CD4-positive, CD25-positive, alpha-beta regulatory T cell (primary cell): ENCODE measurements around the gene OR9Q1. TPM values are rescaled to one million over a fixed set of nuclear protein-coding genes. Genes with fewer than 3 reads are reported as not detected.

Source experiments
- ATAC-seq, 2 donors: fragments of 150-1000 bp; cut with Tn5 transposase; one replicate each; pipeline ENCODE4 v1.10.0; 2021; ENCODE audit warnings: low read depth in 2 of 2, moderate number of reproducible peaks in 2 of 2, moderate library complexity in 1 of 2
- DNase-seq, 3 donors: peaks; one replicate each; pipeline versions ENCODE4 v3.0.0 to v3.0.0-alpha.2; 2012 to 2022; ENCODE audit warnings: mixed read lengths in 1 of 3
- H3K27ac ChIP-seq: one replicate; pipeline ENCODE4 v1.7.0; 2013; ENCODE audit warnings: mild to moderate bottlenecking, low read length; ENCODE audit not compliant: insufficient read depth, poor library complexity, severe bottlenecking
- H3K27me3 ChIP-seq: one replicate; pipeline ENCODE4 v1.7.0; 2013; ENCODE audit warnings: low read length; ENCODE audit not compliant: control insufficient read depth, insufficient read depth
- H3K36me3 ChIP-seq: one replicate; pipeline ENCODE4 v1.7.0; 2013; ENCODE audit warnings: mild to moderate bottlenecking, low read length, moderate library complexity; ENCODE audit not compliant: control insufficient read depth, insufficient read depth
- H3K4me1 ChIP-seq: 2 replicates; pipeline ENCODE4 v1.7.0; 2013; ENCODE audit warnings: mild to moderate bottlenecking, low read length; ENCODE audit not compliant: insufficient read depth, control insufficient read depth, poor library complexity, severe bottlenecking
- H3K4me3 ChIP-seq: one replicate; pipeline ENCODE4 v1.7.0; 2013; ENCODE audit warnings: low read depth, mild to moderate bottlenecking, low read length, moderate library complexity
- H3K9me3 ChIP-seq, 2 experiments: 1 replicate in 1 of 2; 2 replicates in 1 of 2; pipeline ENCODE4 v1.7.0; 2013; ENCODE audit warnings: low read length in 2 of 2, mild to moderate bottlenecking in 1 of 2, moderate library complexity in 1 of 2; ENCODE audit not compliant: control insufficient read depth in 2 of 2
- H3K27ac Mint-ChIP-seq, 3 donors: one replicate each; pipeline ENCODE4 v1.8.0; 2020 to 2022; ENCODE audit warnings: mild to moderate bottlenecking in 3 of 3, mixed read lengths in 3 of 3, moderate library complexity in 2 of 3
- H3K27me3 Mint-ChIP-seq: one replicate; pipeline ENCODE4 v1.8.0; 2022; ENCODE audit warnings: mild to moderate bottlenecking, mixed read lengths
- H3K36me3 Mint-ChIP-seq: one replicate; pipeline ENCODE4 v1.8.0; 2020; ENCODE audit warnings: mixed read lengths
- H3K4me1 Mint-ChIP-seq, 4 donors: one replicate each; pipeline ENCODE4 v1.8.0; 2020 to 2022; ENCODE audit warnings: mixed read lengths in 4 of 4, mild to moderate bottlenecking in 1 of 4
- H3K4me3 Mint-ChIP-seq, 4 donors: one replicate each; pipeline ENCODE4 v1.8.0; 2020 to 2022; ENCODE audit warnings: mild to moderate bottlenecking in 4 of 4, mixed read lengths in 4 of 4, moderate library complexity in 3 of 4
- H3K9me3 Mint-ChIP-seq, 7 donors: one replicate each; pipeline ENCODE4 v1.8.0; 2020 to 2022; ENCODE audit warnings: mixed read lengths in 7 of 7, mild to moderate bottlenecking in 3 of 7, moderate library complexity in 2 of 7
- polyA plus RNA-seq, 4 donors: library from polyadenylated mRNA; unstranded; fragments of 300-500 nt; fragmentation: Illumina TruSeq; gene quantifications; one replicate each; pipeline ENCODE4 v1.2.3, GENCODE V29; 2021
- total RNA-seq: library from RNA; stranded (reverse); gene quantifications from one replicate; pipeline ENCODE4 v1.2.3, GENCODE V29; 2022

OR9Q1 gene
- total and polyA plus RNA-seq, 5 donors from 2014 or later, result not detected

- ATAC-seq (no peak), DNase-seq (no peak)
- Mint-ChIP-seq H3K4me3 (no peak overlapping the region), H3K27ac (no peak overlapping the region), H3K27me3 (peaks cover 7% of the 10 kb centered on the region), H3K36me3 (no peaks in the 10 kb centered on the region), H3K9me3 (peaks cover 0 to 1% (median 0%) of the 10 kb centered on the region in 7 donors), H3K4me1 (no peaks in the 10 kb centered on the region)
- no peaks in the 10 kb centered on the region for H3K36me3 ChIP-seq
- H3K4me1 ChIP-seq, result no peaks in the 10 kb centered on the region
- no peaks in the 10 kb centered on the region for H3K27me3 ChIP-seq
- H3K4me3 ChIP-seq, result no peak overlapping the region
- H3K27ac ChIP-seq, result no peak overlapping the region
- H3K9me3 ChIP-seq, result no peaks in the 10 kb centered on the region
These were observed 129.1 kb downstream of the OR9Q1 start for GRCh38 chr11:58152781-58153180.

- H3K27ac Mint-ChIP-seq, result no peak overlapping the region
- H3K4me3 Mint-ChIP-seq, result no peak overlapping the region
- no peaks in the 10 kb centered on the region for H3K4me1 ChIP-seq
- H3K4me1 Mint-ChIP-seq, result no peaks in the 10 kb centered on the region
- H3K36me3 ChIP-seq, result no peaks in the 10 kb centered on the region
- no peaks in the 10 kb centered on the region for H3K27me3 ChIP-seq
- no peak for ATAC-seq
- no peaks in the 10 kb centered on the region for H3K36me3 Mint-ChIP-seq
- no peak overlapping the region for H3K4me3 ChIP-seq
- H3K9me3 Mint-ChIP-seq, result peaks cover 0 to 5% (median 0%) of the 10 kb centered on the region in 7 donors
- H3K27me3 Mint-ChIP-seq, result no peaks in the 10 kb centered on the region
- no peak overlapping the region for H3K27ac ChIP-seq
- no peaks in the 10 kb centered on the region for H3K9me3 ChIP-seq
- no peak for DNase-seq
These were observed 140.7 kb downstream of the OR9Q1 start for GRCh38 chr11:58164389-58164788.

GRCh38 chr11:58164990-58165389, 141.3 kb downstream of the OR9Q1 start:
- no peak for DNase-seq
- Mint-ChIP-seq H3K4me3 (no peak overlapping the region), H3K9me3 (peaks cover 0 to 2% (median 0%) of the 10 kb centered on the region in 7 donors), H3K4me1 (no peaks in the 10 kb centered on the region), H3K27me3 (no peaks in the 10 kb centered on the region), H3K36me3 (no peaks in the 10 kb centered on the region), H3K27ac (no peak overlapping the region)
- Histone ChIP-seq H3K9me3 (no peaks in the 10 kb centered on the region), H3K27me3 (no peaks in the 10 kb centered on the region), H3K27ac (no peak overlapping the region), H3K4me3 (no peak overlapping the region), H3K36me3 (no peaks in the 10 kb centered on the region), H3K4me1 (no peaks in the 10 kb centered on the region)
- ATAC-seq, result no peak

- Histone ChIP-seq H3K36me3 (no peaks in the 10 kb centered on the region), H3K27me3 (no peaks in the 10 kb centered on the region), H3K9me3 (no peaks in the 10 kb centered on the region), H3K27ac (no peak overlapping the region), H3K4me3 (no peak overlapping the region), H3K4me1 (no peaks in the 10 kb centered on the region)
- no peaks in the 10 kb centered on the region for H3K36me3 Mint-ChIP-seq
- DNase-seq, result no peak
- no peak overlapping the region for H3K4me3 Mint-ChIP-seq
- no peaks in the 10 kb centered on the region for H3K4me1 Mint-ChIP-seq
- H3K27me3 Mint-ChIP-seq, result peaks cover 4% of the 10 kb centered on the region
- H3K27ac Mint-ChIP-seq, result no peak overlapping the region
- no peak for ATAC-seq
- peaks cover 0 to 2% (median 0%) of the 10 kb centered on the region in 7 donors for H3K9me3 Mint-ChIP-seq
These were observed 141.9 kb downstream of the OR9Q1 start for GRCh38 chr11:58165504-58166106.

- Histone ChIP-seq H3K9me3 (no peaks in the 10 kb centered on the region), H3K27ac (no peak overlapping the region), H3K27me3 (no peaks in the 10 kb centered on the region), H3K4me3 (no peak overlapping the region), H3K4me1 (no peaks in the 10 kb centered on the region), H3K36me3 (no peaks in the 10 kb centered on the region)
- Mint-ChIP-seq H3K36me3 (no peaks in the 10 kb centered on the region), H3K27me3 (peaks cover 8% of the 10 kb centered on the region), H3K4me3 (no peak overlapping the region), H3K9me3 (peaks cover 0 to 7% (median 0%) of the 10 kb centered on the region in 7 donors), H3K27ac (no peak overlapping the region), H3K4me1 (no peaks in the 10 kb centered on the region)
- DNase-seq, result no peak
- no peak for ATAC-seq
These were observed 153.9 kb downstream of the OR9Q1 start for GRCh38 chr11:58177409-58178054.

GRCh38 chr11:58178444-58178843, 154.8 kb downstream of the OR9Q1 start:
- no peak for ATAC-seq
- Histone ChIP-seq H3K4me3 (no peak overlapping the region), H3K27me3 (no peaks in the 10 kb centered on the region), H3K36me3 (no peaks in the 10 kb centered on the region), H3K9me3 (no peaks in the 10 kb centered on the region), H3K4me1 (no peaks in the 10 kb centered on the region), H3K27ac (no peak overlapping the region)
- no peaks in the 10 kb centered on the region for H3K36me3 Mint-ChIP-seq
- no peak overlapping the region for H3K27ac Mint-ChIP-seq
- no peak for DNase-seq
- peaks cover 0 to 7% (median 0%) of the 10 kb centered on the region in 7 donors for H3K9me3 Mint-ChIP-seq
- H3K27me3 Mint-ChIP-seq, result peaks cover 8% of the 10 kb centered on the region
- no peak overlapping the region for H3K4me3 Mint-ChIP-seq
- H3K4me1 Mint-ChIP-seq, result no peaks in the 10 kb centered on the region

- H3K4me1 ChIP-seq, result no peaks in the 10 kb centered on the region
- H3K27me3 ChIP-seq, result no peaks in the 10 kb centered on the region
- no peak overlapping the region for H3K27ac ChIP-seq
- no peak for DNase-seq
- H3K9me3 ChIP-seq, result no peaks in the 10 kb centered on the region
- Mint-ChIP-seq H3K27ac (no peak overlapping the region), H3K36me3 (no peaks in the 10 kb centered on the region), H3K4me1 (no peaks in the 10 kb centered on the region), H3K9me3 (peaks cover 0 to 7% (median 0%) of the 10 kb centered on the region in 7 donors), H3K4me3 (no peak overlapping the region), H3K27me3 (peaks cover 8% of the 10 kb centered on the region)
- H3K4me3 ChIP-seq, result no peak overlapping the region
- H3K36me3 ChIP-seq, result no peaks in the 10 kb centered on the region
- ATAC-seq, result no peak
These were observed 156.0 kb downstream of the OR9Q1 start for GRCh38 chr11:58179648-58180047.

GRCh38 chr11:58186938-58187337, 163.3 kb downstream of the OR9Q1 start:
- Mint-ChIP-seq H3K4me3 (no peak overlapping the region), H3K4me1 (no peaks in the 10 kb centered on the region), H3K27ac (no peak overlapping the region), H3K36me3 (no peaks in the 10 kb centered on the region), H3K27me3 (no peaks in the 10 kb centered on the region), H3K9me3 (peaks cover 0 to 2% (median 0%) of the 10 kb centered on the region in 7 donors)
- ATAC-seq, result no peak
- Histone ChIP-seq H3K27ac (no peak overlapping the region), H3K27me3 (no peaks in the 10 kb centered on the region), H3K4me1 (no peaks in the 10 kb centered on the region), H3K9me3 (no peaks in the 10 kb centered on the region), H3K36me3 (no peaks in the 10 kb centered on the region), H3K4me3 (no peak overlapping the region)
- DNase-seq, result no peak
